GM12878 (cell line): ENCODE data around the gene LMLN.

Experiments
- CTCF ChIP-seq, 3 experiments: IDR thresholded peaks in 2 of 3; conservative IDR thresholded peaks in 1 of 3; 2 replicates each; pipeline ENCODE4 v1.5.1; 2011; ENCODE audit warnings: low read depth in 3 of 3, low read length in 3 of 3, mild to moderate bottlenecking in 3 of 3, control low read depth in 2 of 3, moderate library complexity in 2 of 3, inconsistent platforms in 1 of 3, mixed read lengths in 1 of 3; ENCODE audit not compliant: control insufficient read depth in 2 of 3, insufficient read depth in 1 of 3; ENCODE audit errors: extremely low read depth in 1 of 3
- ELK1 ChIP-seq: IDR thresholded peaks from 2 replicates; pipeline ENCODE4 v1.6.1; 2012; ENCODE audit warnings: low read depth, low read length, improper control_type of control experiment

GRCh38 chr3:198028718-198029117, 68.7 kb downstream of the LMLN start:
- no peak for TF ChIP-seq CTCF (IDR thresholded peaks at IDR 0.05 in 2 of 3, conservative IDR thresholded peaks at IDR 0.05 in 1 of 3; ENCODE audit: control insufficient read depth in 2 of 3, extremely low read depth in 1 of 3, insufficient read depth in 1 of 3, low read depth in 3 of 3, low read length in 3 of 3)
- TF ChIP-seq ELK1 = no peak
